SK-N-SH treated with all-trans-retinoic acid at 6 μM for 48 hours (cell line): ENCODE results near the gene EVC.

Source experiments
- ATAC-seq: fragments of 200-7000 bp; cut with Tn5 transposase; 3 replicates; pipeline ENCODE4 v1.9.1; 2020; ENCODE audit warnings: mild to moderate bottlenecking, moderate library complexity
- ARNTL ChIP-seq: fragments of 450-650 bp; formaldehyde crosslinking; IDR thresholded peaks from 2 replicates; pipeline ENCODE4 v1.5.0; 2020; ENCODE audit warnings: low read depth, mild to moderate bottlenecking, moderate library complexity, borderline replicate concordance
- BACH2 ChIP-seq: fragments of 250-450 bp; sonication (Bioruptor Pico); IDR thresholded peaks from 2 replicates; pipeline ENCODE4 v1.9.0; 2021; ENCODE audit warnings: mild to moderate bottlenecking, borderline replicate concordance
- CREB5 ChIP-seq: fragments of 250-450 bp; sonication (Bioruptor Pico); IDR thresholded peaks from 2 replicates; pipeline ENCODE4 v1.5.1; 2020; ENCODE audit warnings: low read depth, mild to moderate bottlenecking, moderate library complexity
- CSDC2 ChIP-seq: fragments of 250-450 bp; sonication (Bioruptor Pico); IDR thresholded peaks from 2 replicates; pipeline ENCODE4 v1.5.0; 2020; ENCODE audit warnings: mild to moderate bottlenecking, moderate library complexity
- ESRRG ChIP-seq: fragments of 250-450 bp; sonication (Bioruptor Pico); IDR thresholded peaks from 2 replicates; pipeline ENCODE4 v1.6.1; 2021; ENCODE audit warnings: mild to moderate bottlenecking
- ISL1 ChIP-seq: fragments of 250-450 bp; sonication (Bioruptor Pico); IDR thresholded peaks from 2 replicates; pipeline ENCODE4 v2.1.2; 2022; ENCODE audit warnings: mild to moderate bottlenecking, moderate library complexity
- OSR1 ChIP-seq: fragments of 250-450 bp; sonication (Bioruptor Pico); IDR thresholded peaks from 2 replicates; pipeline ENCODE4 v1.8.0; 2022; ENCODE audit warnings: moderate library complexity, mild to moderate bottlenecking, inconsistent platforms
- PATZ1 ChIP-seq: fragments of 250-450 bp; sonication (Bioruptor Pico); IDR thresholded peaks from 2 replicates; pipeline ENCODE4 v1.8.0; 2020; ENCODE audit warnings: mild to moderate bottlenecking, moderate library complexity, borderline replicate concordance
- PPARA ChIP-seq: fragments of 250-450 bp; sonication (Bioruptor Pico); IDR thresholded peaks from 2 replicates; pipeline ENCODE4 v1.5.0; 2020; ENCODE audit warnings: mild to moderate bottlenecking, borderline replicate concordance
- RARB ChIP-seq: fragments of 250-450 bp; sonication (Bioruptor Pico); IDR thresholded peaks from 2 replicates; pipeline ENCODE4 v1.8.0; 2021; ENCODE audit warnings: mild to moderate bottlenecking, moderate library complexity
- SNAI2 ChIP-seq: fragments of 250-450 bp; sonication (Bioruptor Pico); IDR thresholded peaks from 2 replicates; pipeline ENCODE4 v1.5.0; 2020; ENCODE audit warnings: mild to moderate bottlenecking, moderate library complexity
- TCF4 ChIP-seq: fragments of 250-450 bp; sonication (Bioruptor Pico); IDR thresholded peaks from 2 replicates; pipeline ENCODE4 v1.8.0; 2021; ENCODE audit warnings: mild to moderate bottlenecking, moderate library complexity, borderline replicate concordance
- ZC3H10 ChIP-seq: fragments of 250-450 bp; sonication (Bioruptor Pico); IDR thresholded peaks from 2 replicates; pipeline ENCODE4 v1.5.1; 2021; ENCODE audit warnings: mild to moderate bottlenecking, moderate library complexity
- ZFP3 ChIP-seq: fragments of 250-450 bp; sonication (Bioruptor Pico); IDR thresholded peaks from 2 replicates; pipeline ENCODE4 v1.5.0; 2020; ENCODE audit warnings: mild to moderate bottlenecking, moderate library complexity
- ZFP30 ChIP-seq: fragments of 450-650 bp; formaldehyde crosslinking; IDR thresholded peaks from 2 replicates; pipeline ENCODE4 v1.5.0; 2022; ENCODE audit warnings: mild to moderate bottlenecking, moderate library complexity
- ZNF70 ChIP-seq: fragments of 450-650 bp; formaldehyde crosslinking; IDR thresholded peaks from 2 replicates; pipeline ENCODE4 v1.5.0; 2020; ENCODE audit warnings: mild to moderate bottlenecking, moderate library complexity
- ZNF8 ChIP-seq: fragments of 450-650 bp; formaldehyde crosslinking; IDR thresholded peaks from 2 replicates; pipeline ENCODE4 v1.5.0; 2020; ENCODE audit warnings: mild to moderate bottlenecking, moderate library complexity
- TF ChIP-seq, protein P1 (sequence below): fragments of 250-450 bp; sonication (Bioruptor Pico); IDR thresholded peaks from 2 replicates; pipeline ENCODE4 v1.5.1; 2021; ENCODE audit warnings: mild to moderate bottlenecking, moderate library complexity
- TF ChIP-seq, protein P2 (sequence below): fragments of 250-450 bp; sonication (Bioruptor Pico); IDR thresholded peaks from 2 replicates; pipeline ENCODE4 v1.5.0; 2020; ENCODE audit warnings: mild to moderate bottlenecking, moderate library complexity
- TF ChIP-seq, protein P3 (sequence below): fragments of 250-450 bp; sonication (Bioruptor Pico); IDR thresholded peaks from 2 replicates; pipeline ENCODE4 v1.8.0; 2021; ENCODE audit warnings: low read depth, mild to moderate bottlenecking, moderate library complexity, borderline replicate concordance

The EVC gene

GRCh38 chr4:5710961-5711478 lies at the start of gene EVC:
Gene EVC (plus strand): TSS chr4:5711201. CDS start chr4:5711381, 180 bp downstream.
- ATAC-seq, result peak; percentile 96

DNA sequence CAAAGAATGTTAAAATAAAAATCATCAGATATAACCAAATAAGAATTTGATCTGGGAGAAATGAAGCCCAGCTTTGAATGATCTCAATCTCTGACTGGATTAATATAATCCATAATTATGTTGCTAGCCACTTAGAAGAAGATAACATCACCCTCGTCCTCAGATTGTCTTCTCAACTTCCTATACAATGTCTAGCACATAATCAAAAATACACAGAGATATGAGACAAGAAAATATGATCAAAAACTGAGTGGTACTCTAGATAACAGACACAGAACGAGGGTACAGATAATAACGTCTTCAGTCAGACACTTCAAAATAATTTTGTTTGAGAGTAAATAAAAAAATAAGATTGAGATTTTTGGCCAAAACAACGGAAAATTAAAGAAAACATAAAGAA lies 49.8 kb upstream of the EVC start:
- TF ChIP-seq ZFP30 (CRISPR knock-in tag) (no peak), OSR1 (CRISPR knock-in tag) (no peak), ARNTL (CRISPR knock-in tag) (no peak), RARB (no peak), PPARA (CRISPR knock-in tag) (no peak), ZC3H10 (CRISPR knock-in tag) (no peak), TCF4 (CRISPR knock-in tag) (no peak), ISL1 (CRISPR knock-in tag) (no peak), ZNF8 (CRISPR knock-in tag) (no peak), CSDC2 (CRISPR knock-in tag) (no peak), CREB5 (CRISPR knock-in tag) (no peak), ZNF70 (CRISPR knock-in tag) (no peak), ZFP3 (CRISPR knock-in tag) (no peak), SNAI2 (CRISPR knock-in tag) (no peak)
- TF ChIP-seq, protein P1, sequence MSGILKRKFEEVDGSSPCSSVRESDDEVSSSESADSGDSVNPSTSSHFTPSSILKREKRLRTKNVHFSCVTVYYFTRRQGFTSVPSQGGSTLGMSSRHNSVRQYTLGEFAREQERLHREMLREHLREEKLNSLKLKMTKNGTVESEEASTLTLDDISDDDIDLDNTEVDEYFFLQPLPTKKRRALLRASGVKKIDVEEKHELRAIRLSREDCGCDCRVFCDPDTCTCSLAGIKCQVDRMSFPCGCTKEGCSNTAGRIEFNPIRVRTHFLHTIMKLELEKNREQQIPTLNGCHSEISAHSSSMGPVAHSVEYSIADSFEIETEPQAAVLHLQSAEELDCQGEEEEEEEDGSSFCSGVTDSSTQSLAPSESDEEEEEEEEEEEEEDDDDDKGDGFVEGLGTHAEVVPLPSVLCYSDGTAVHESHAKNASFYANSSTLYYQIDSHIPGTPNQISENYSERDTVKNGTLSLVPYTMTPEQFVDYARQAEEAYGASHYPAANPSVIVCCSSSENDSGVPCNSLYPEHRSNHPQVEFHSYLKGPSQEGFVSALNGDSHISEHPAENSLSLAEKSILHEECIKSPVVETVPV (CRISPR knock-in tag), result no peak
- TF ChIP-seq, protein P2, sequence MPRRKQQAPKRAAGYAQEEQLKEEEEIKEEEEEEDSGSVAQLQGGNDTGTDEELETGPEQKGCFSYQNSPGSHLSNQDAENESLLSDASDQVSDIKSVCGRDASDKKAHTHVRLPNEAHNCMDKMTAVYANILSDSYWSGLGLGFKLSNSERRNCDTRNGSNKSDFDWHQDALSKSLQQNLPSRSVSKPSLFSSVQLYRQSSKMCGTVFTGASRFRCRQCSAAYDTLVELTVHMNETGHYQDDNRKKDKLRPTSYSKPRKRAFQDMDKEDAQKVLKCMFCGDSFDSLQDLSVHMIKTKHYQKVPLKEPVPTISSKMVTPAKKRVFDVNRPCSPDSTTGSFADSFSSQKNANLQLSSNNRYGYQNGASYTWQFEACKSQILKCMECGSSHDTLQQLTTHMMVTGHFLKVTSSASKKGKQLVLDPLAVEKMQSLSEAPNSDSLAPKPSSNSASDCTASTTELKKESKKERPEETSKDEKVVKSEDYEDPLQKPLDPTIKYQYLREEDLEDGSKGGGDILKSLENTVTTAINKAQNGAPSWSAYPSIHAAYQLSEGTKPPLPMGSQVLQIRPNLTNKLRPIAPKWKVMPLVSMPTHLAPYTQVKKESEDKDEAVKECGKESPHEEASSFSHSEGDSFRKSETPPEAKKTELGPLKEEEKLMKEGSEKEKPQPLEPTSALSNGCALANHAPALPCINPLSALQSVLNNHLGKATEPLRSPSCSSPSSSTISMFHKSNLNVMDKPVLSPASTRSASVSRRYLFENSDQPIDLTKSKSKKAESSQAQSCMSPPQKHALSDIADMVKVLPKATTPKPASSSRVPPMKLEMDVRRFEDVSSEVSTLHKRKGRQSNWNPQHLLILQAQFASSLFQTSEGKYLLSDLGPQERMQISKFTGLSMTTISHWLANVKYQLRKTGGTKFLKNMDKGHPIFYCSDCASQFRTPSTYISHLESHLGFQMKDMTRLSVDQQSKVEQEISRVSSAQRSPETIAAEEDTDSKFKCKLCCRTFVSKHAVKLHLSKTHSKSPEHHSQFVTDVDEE, result no peak
- TF ChIP-seq, protein P3, sequence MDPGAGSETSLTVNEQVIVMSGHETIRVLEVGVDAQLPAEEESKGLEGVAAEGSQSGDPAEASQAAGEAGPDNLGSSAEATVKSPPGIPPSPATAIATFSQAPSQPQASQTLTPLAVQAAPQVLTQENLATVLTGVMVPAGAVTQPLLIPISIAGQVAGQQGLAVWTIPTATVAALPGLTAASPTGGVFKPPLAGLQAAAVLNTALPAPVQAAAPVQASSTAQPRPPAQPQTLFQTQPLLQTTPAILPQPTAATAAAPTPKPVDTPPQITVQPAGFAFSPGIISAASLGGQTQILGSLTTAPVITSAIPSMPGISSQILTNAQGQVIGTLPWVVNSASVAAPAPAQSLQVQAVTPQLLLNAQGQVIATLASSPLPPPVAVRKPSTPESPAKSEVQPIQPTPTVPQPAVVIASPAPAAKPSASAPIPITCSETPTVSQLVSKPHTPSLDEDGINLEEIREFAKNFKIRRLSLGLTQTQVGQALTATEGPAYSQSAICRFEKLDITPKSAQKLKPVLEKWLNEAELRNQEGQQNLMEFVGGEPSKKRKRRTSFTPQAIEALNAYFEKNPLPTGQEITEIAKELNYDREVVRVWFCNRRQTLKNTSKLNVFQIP (CRISPR knock-in tag), result no peak
- ATAC-seq, result no peak

More at GRCh38 chr4:5710961-5711478, at the start of gene EVC:
- TF ChIP-seq PPARA (CRISPR knock-in tag), result no peak
- TF ChIP-seq BACH2 (CRISPR knock-in tag), result no peak
- TF ChIP-seq ISL1 (CRISPR knock-in tag), result no peak
- TF ChIP-seq ESRRG (CRISPR knock-in tag), result no peak
- TF ChIP-seq PATZ1 (CRISPR knock-in tag), result no peak
- TF ChIP-seq ZFP3 (CRISPR knock-in tag), result no peak
- no peak for TF ChIP-seq CREB5 (CRISPR knock-in tag)
- TF ChIP-seq ARNTL (CRISPR knock-in tag), result no peak
